Measurements from ENCODE around the gene CCDC141. TPM values are rescaled to one million over a fixed set of nuclear protein-coding genes. Genes with fewer than 3 reads are reported as not detected.

CCDC141 gene
- total RNA-seq, 6 experiments from 2014 or later = 0.03 to 0.05 TPM; not detected in 4

DNA sequence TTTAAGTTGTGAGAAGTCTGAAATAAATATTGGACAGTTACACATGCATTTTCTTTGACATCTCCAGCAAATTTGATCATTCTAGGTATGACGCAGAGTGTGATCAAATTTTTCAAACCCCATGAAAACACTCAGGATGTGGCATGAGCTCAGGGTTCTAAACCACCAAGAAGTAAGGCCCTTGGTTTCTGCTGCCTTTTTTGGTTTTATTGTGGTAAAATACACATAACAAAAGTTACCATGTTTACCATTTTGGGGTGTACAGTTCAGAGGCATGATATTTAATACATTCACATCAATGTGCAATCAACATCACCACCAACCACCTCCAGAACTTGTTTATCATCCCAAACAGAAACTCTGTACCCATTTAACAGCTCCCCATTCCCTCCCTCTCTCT lies 178.4 kb downstream of the CCDC141 start:
- Mint-ChIP-seq H3K4me1 (ENCODE audit: low read depth) (peaks cover 23% of the 10 kb centered on the region), H3K36me3 (ENCODE audit: low read depth) (no peaks in the 10 kb centered on the region), H3K9me3 (no peaks in the 10 kb centered on the region), H3K4me3 (no peak overlapping the region), H3K27me3 (ENCODE audit: insufficient read depth) (peaks cover 7% of the 10 kb centered on the region), H3K27ac (no peak overlapping the region)
- TF ChIP-seq, protein P1, sequence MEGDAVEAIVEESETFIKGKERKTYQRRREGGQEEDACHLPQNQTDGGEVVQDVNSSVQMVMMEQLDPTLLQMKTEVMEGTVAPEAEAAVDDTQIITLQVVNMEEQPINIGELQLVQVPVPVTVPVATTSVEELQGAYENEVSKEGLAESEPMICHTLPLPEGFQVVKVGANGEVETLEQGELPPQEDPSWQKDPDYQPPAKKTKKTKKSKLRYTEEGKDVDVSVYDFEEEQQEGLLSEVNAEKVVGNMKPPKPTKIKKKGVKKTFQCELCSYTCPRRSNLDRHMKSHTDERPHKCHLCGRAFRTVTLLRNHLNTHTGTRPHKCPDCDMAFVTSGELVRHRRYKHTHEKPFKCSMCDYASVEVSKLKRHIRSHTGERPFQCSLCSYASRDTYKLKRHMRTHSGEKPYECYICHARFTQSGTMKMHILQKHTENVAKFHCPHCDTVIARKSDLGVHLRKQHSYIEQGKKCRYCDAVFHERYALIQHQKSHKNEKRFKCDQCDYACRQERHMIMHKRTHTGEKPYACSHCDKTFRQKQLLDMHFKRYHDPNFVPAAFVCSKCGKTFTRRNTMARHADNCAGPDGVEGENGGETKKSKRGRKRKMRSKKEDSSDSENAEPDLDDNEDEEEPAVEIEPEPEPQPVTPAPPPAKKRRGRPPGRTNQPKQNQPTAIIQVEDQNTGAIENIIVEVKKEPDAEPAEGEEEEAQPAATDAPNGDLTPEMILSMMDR (IDR thresholded peaks at IDR 0.05) = no peak
- DNase-seq = no peak

DNA sequence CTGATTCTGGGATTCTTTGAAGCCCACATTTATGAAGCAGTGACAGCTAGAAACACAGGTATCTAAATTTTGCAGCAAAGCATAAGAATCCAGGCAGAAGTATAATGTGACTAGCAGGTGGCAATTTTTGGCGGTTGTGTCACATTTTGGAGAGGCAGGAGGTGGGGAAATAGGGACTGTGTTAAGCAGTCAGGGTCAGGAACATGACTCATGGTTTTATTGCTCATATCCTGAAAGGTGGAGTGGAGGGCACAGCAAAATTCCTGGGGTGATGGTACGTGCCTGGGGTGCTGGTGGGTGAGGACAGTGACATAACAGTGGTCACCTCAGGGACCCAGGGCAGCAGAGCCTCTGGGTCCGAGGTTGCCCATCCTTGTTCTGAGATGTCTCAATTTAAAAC lies 179.2 kb downstream of the CCDC141 start:
- TF ChIP-seq, protein P1 (IDR thresholded peaks at IDR 0.05) = no peak
- no peaks in the 10 kb centered on the region for H3K36me3 Mint-ChIP-seq (ENCODE audit: low read depth)
- peaks cover 27% of the 10 kb centered on the region for H3K4me1 Mint-ChIP-seq (ENCODE audit: low read depth)
- H3K4me3 Mint-ChIP-seq = no peak overlapping the region
- H3K27ac Mint-ChIP-seq = no peak overlapping the region
- DNase-seq = peak; percentile 28
- no peaks in the 10 kb centered on the region for H3K9me3 Mint-ChIP-seq
- H3K27me3 Mint-ChIP-seq (ENCODE audit: insufficient read depth) = peaks cover 7% of the 10 kb centered on the region

DNA sequence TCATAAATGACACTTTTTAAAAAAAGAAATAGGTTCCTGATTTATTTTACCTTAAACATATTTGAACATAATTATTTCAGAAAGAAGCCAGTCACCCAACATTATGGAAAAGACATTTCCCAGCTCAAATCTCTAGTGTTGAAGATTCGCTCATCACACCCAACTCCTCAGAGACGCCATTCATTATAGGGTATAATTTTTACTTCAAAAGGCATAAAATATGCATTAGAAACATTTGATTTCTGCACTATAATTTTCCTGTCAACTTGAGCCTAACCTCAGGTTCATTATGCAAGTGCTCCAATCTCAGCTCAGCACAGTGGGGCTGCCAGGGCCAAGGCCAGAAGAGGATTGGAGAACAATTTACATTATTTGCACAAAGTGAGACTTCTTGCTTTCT lies 183.9 kb downstream of the CCDC141 start:
- no peak for DNase-seq
- Mint-ChIP-seq H3K27ac (no peak overlapping the region), H3K4me3 (no peak overlapping the region; the same call in 1 of the 2 replicates), H3K9me3 (no peaks in the 10 kb centered on the region), H3K27me3 (ENCODE audit: insufficient read depth) (no peaks in the 10 kb centered on the region; the same call in 1 of the 2 replicates), H3K36me3 (ENCODE audit: low read depth) (no peaks in the 10 kb centered on the region), H3K4me1 (ENCODE audit: low read depth) (peaks cover 59% of the 10 kb centered on the region)
- TF ChIP-seq, protein P1 (IDR thresholded peaks at IDR 0.05) = no peak

DNA sequence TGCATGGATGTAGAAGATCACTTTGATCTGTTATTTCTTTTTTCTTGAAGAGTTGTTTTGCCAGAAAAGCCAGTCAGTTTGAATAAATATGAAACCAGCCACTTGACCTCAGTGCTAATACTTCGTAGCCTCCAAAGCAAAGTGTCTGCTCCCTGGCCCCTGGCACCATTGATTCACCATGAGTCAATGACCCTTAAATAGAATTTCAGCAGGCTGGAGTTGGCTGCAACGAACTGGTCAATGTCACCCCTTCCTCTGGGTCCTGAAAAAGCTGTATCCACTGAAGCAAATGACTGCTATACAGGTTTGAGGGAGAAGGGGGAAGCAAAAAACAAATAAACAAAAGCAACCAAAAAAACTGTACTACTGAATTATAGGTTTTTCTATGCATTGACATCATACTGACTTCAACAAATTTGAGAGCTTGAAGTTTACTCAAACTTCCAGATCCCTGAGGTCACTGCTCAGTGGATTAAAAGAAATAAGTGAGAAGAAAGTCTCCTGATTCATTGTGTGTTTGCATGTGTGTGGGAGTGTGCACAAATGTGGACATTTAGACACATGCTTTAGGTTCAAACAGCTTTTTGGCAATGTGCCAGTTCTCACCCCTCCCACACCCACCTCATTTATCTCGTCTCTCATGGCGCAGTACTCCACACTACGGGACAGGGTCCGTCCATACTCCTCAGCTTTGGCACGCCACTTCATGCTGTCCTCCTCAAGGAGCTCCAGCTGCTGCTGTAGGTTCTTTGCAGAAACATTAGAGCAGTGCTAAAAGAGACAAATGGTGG lies 184.6 kb downstream of the CCDC141 start:
- peak; percentile 43 for DNase-seq
- Mint-ChIP-seq H3K4me1 (ENCODE audit: low read depth) (peaks cover 52% of the 10 kb centered on the region), H3K9me3 (no peaks in the 10 kb centered on the region), H3K27ac (peak overlapping the region; percentile 86), H3K4me3 (peak overlapping the region; percentile 75; the same call in 1 of the 2 replicates), H3K36me3 (ENCODE audit: low read depth) (no peaks in the 10 kb centered on the region), H3K27me3 (ENCODE audit: insufficient read depth) (no peaks in the 10 kb centered on the region; the same call in 1 of the 2 replicates)
- TF ChIP-seq, protein P1 (IDR thresholded peaks at IDR 0.05) = no peak

DNA sequence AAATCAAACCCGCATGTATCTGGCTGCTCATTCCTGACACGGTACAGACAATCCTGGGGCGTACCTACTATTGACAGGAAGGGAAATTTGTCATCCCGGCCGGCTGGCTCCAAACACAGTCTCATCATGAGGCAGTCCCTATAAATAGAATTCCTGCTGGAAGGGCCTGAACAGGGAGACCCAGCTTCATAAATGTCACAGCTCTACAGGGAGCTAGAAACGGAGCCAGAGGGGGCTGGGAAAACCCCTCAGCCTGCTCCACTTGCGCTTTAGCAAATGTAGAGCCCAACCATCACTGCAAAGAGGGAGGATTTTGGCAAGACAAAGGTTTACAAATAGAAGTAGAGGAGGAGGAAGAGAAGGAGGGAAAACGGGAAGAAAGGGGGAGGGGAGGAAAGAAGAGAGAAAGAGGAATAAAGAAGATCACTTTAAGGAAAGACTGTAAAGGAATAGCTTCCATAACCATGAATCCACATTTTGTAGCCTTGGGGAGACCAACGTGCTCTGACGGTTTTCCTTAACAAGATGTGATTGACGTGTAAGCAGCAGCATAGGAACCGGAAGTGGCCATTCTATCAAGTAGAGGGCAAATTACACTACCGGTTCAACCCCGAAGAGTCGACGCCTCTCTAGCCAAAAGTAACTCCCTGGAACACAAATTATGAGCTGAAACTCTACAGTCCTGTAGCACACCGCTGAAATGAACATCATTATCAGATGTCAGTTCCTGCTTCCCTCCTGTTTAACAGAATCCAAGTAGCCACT lies 185.9 kb downstream of the CCDC141 start:
- Mint-ChIP-seq H3K9me3 (no peaks in the 10 kb centered on the region), H3K27ac (peak overlapping the region; percentile 86), H3K4me1 (ENCODE audit: low read depth) (peaks cover 45% of the 10 kb centered on the region), H3K36me3 (ENCODE audit: low read depth) (no peaks in the 10 kb centered on the region), H3K4me3 (peak overlapping the region; percentile 75), H3K27me3 (ENCODE audit: insufficient read depth) (no peaks in the 10 kb centered on the region; the same call in 1 of the 2 replicates)
- peak; percentile 54 for DNase-seq
- TF ChIP-seq, protein P1 (IDR thresholded peaks at IDR 0.05) = no peak

All from HFFc6 (cell line).